Measurements from ENCODE around the gene PARP15. TPM values are rescaled to one million over a fixed set of nuclear protein-coding genes. Genes with fewer than 3 reads are reported as not detected.

The PARP15 gene
- 0.32 TPM in 1 of 2 replicates, not detected in the other for total RNA-seq

DNA sequence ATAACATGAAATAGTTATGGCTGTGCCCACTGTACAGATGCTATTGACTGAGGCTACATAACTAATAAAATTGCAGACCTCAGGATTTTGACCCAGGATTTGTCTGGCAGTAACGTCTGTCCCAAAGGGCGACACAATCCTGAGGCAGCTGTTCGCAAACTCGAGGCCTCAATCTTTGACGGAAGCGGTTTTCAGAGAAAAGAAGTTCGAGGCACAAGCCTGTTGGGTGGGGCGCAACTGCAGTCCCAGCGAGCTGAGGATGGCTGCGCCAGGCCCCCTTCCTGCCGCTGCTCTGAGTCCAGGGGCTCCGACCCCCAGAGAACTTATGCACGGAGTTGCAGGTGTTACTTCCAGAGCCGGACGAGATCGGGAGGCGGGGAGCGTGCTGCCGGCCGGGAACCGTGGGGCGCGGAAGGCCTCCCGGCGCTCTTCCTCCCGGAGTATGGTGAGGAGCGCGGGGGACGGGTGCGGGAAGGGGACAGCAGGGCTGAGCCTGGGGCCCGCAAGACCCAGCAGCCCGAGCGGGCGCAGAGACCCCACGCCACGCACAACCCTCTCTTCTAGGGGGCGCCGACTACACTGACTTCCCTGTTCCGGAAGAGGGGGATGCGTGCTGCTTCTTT lies at the start of gene PARP15:
Gene PARP15 (plus strand): TSS at position 242 of the 623 bp plus-strand sequence. CDS start 18 bp downstream, at position 260.

GRCh38 chr3:122564155-122564912 lies 13.1 kb upstream of the PARP15 start, which contains the start of the genes DTX3L and PARP9:
DTX3L (plus strand) TSS chr3:122564338; CDS start chr3:122564427, 89 bp downstream.
PARP9 (minus strand) TSS chr3:122564300; CDS start chr3:122559620, 4,680 bp downstream.

DNA sequence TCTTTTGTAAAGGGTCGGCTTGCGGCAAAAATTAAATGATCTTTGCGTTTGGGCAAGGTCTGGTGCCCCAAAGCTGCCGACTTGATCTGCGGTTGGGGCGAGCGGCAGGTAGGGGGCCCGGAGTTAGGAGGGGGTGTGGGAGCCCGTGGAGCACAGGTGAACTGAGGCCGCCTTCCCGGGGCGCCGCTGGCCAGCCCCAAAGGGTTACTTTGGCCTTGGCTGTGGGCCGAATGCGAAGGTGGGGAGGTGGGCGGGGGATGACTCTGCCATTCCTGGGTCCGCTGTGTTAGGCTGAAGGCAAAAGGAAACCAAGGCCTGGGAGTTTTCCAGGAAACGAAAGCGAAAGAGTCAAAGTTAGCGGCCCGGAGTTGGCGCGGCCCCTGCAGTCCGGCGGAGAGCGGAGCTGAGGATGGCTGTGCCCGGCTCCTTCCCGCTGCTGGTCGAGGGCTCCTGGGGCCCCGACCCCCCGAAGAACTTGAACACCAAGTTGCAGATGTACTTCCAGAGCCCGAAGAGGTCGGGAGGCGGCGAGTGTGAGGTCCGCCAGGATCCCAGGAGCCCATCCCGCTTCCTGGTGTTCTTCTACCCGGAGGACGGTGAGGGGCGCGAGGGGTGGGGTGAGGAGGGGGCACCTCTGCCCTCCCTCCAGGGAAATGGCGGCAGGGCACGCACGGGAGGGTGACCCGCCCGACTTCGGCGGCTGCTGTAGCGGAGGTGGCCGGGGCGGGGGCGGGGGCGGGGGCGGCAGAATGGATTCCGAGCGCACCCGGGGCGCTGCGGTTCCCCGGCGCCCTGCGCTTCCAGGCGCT lies 103.2 kb downstream of the PARP15 start, which contains the start of gene PARP14:
Gene PARP14 (plus strand): TSS at position 365 of the 809 bp plus-strand sequence. CDS start 45 bp downstream, at position 410.

Other genes starting within 250 kb of the PARP15 start
- 45.1 and 72.3 TPM in 2 replicates for gene MIX23, start 194.4 kb upstream of the PARP15 start, total RNA-seq
- 8.4 and 21.4 TPM in 2 replicates for gene FAM162A, start 193.5 kb upstream of the PARP15 start, total RNA-seq
- gene WDR5B, start 161.6 kb upstream of the PARP15 start, total RNA-seq = 3.2 and 4.9 TPM in 2 replicates
- 32.5 and 36.8 TPM in 2 replicates for gene KPNA1, start 62.7 kb upstream of the PARP15 start, total RNA-seq
- gene PARP9, start 13.3 kb upstream of the PARP15 start, total RNA-seq = 12.7 and 115 TPM in 2 replicates
- 9.4 and 59.1 TPM in 2 replicates for gene DTX3L, start 13.3 kb upstream of the PARP15 start, total RNA-seq
- gene PARP14, start 103.2 kb downstream of the PARP15 start, total RNA-seq = 71.8 and 326 TPM in 2 replicates
- 5.5 and 11.6 TPM in 2 replicates for gene HSPBAP1, start 216.2 kb downstream of the PARP15 start, total RNA-seq
- 13.3 and 18.8 TPM in 2 replicates for gene SLC49A4, start 217.4 kb downstream of the PARP15 start, total RNA-seq

All from epithelial cell of umbilical artery (primary cell).